Measurements from ENCODE around the gene U2AF1L4.

DNA sequence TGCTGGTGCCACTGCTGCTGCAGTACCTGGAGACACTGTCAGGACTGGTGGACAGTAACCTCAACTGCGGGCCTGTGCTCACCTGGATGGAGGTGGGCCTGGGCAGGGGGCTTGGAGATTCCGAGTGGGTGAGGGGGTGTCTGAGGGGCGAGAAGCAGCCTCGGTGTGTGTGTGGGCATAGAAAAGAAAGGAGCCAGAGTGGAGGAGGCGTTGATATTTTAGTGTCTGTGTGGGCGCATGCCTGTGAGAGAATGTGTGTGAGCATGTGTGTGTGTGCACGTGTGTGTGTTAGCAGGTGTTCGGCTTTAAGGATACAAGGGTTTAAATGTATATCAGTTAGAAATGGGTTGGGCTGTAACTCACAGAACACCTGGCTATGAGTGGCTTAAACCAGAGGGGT lies 33.8 kb upstream of the U2AF1L4 start:
- TF ChIP-seq EP300 (IDR thresholded peaks at IDR 0.05): no peak
- TF ChIP-seq, protein P1, sequence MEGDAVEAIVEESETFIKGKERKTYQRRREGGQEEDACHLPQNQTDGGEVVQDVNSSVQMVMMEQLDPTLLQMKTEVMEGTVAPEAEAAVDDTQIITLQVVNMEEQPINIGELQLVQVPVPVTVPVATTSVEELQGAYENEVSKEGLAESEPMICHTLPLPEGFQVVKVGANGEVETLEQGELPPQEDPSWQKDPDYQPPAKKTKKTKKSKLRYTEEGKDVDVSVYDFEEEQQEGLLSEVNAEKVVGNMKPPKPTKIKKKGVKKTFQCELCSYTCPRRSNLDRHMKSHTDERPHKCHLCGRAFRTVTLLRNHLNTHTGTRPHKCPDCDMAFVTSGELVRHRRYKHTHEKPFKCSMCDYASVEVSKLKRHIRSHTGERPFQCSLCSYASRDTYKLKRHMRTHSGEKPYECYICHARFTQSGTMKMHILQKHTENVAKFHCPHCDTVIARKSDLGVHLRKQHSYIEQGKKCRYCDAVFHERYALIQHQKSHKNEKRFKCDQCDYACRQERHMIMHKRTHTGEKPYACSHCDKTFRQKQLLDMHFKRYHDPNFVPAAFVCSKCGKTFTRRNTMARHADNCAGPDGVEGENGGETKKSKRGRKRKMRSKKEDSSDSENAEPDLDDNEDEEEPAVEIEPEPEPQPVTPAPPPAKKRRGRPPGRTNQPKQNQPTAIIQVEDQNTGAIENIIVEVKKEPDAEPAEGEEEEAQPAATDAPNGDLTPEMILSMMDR (IDR thresholded peaks at IDR 0.05): no peak
- TF ChIP-seq POLR2A (IDR thresholded peaks at IDR 0.05): no peak
- no peak for TF ChIP-seq POLR2AphosphoS5 (IDR thresholded peaks at IDR 0.05)

Data from sigmoid colon (tissue), 4 donors.